CD4-positive, alpha-beta T cell treated with Interleukin-17A for 4 hours (primary cell): ENCODE results near the gene ZMYM3.

Experiments used
- DNase-seq: peaks from one replicate; pipeline ENCODE4 v3.0.0-alpha.2; 2020; ENCODE audit warnings: mixed read lengths

ZMYM3 gene

DNA sequence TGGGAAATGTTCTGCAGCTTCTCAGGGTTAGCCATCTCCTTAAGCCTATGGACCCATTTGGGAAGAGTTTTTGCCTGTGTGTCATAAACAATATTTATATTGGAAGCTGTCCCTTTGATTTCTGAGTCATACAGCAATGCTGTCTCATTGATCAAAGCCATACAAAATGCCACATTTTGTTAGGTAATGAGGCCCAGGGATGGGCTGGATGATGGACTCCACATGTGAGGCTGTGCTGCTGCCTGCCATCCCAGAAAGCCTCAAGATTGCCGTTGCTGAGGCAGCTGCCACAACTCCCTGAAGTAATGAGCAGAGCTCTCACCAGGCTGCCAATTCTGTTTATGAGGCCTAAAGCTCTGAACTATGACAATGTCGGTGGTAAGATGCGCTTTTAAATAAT lies 43.1 kb downstream of the ZMYM3 start:
- no peak for DNase-seq

GRCh38 chrX:71199252-71200008 lies 54.5 kb downstream of the ZMYM3 start:
- no peak for DNase-seq

DNA sequence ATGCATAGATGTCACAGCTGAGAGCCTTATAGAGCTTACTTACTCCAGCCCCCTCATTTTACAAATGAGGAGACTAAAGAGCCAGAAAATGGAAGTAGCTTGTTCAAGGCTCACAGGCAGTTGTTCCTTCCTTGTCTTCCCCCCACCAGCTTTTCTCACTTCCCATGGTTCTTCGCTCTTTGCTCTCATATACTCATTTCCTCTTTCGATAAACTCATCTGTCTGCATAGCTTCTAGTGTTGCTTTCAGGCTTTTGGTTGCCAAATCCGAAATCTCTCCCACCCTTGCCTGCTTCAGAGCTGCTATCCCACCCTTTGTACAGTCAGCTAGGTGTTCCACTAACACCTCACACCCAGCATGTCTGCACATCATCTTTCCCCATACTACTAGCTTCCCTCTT lies 55.9 kb downstream of the ZMYM3 start:
- DNase-seq, result peak; percentile 29

- DNase-seq, result peak; percentile 29
Observed at GRCh38 chrX:71195964-71196649, 57.8 kb downstream of the ZMYM3 start.

DNA sequence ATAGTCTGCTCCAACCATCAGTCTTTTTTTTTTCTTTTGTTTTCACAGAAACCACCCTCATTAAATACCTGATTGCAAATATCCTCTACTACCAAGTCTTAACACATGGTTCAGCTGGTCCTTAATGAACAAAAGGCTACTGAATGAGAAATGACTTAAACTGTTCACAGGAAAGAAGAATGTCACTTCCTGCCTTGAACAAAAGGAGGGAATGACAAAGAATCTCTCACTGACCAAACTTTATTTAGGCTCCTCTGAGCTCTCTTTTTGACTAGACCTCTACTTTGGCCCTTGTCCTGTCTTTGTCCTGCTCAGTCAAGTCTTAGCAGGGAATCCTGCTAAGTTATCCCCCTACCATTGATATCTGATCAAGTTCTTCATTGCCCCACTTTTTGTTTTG lies 62.7 kb downstream of the ZMYM3 start:
- DNase-seq, result no peak
